Colonic mucosa (tissue), 4 donors: ENCODE measurements around the gene PHIP. TPM values are rescaled to one million over a fixed set of nuclear protein-coding genes. Genes with fewer than 3 reads are reported as not detected.

Experiments
- DNase-seq: peaks from one replicate; pipeline ENCODE4 v3.0.0-alpha.2; 2020
- H3K27ac ChIP-seq: fragments of 200-600 bp; one replicate; pipeline ENCODE4 v1.8.0; 2021
- H3K27me3 ChIP-seq: fragments of 200-600 bp; one replicate; pipeline ENCODE4 v1.8.0; 2021
- H3K36me3 ChIP-seq: fragments of 200-600 bp; one replicate; pipeline ENCODE4 v1.8.0; 2021
- H3K4me1 ChIP-seq: fragments of 200-600 bp; one replicate; pipeline ENCODE4 v1.8.0; 2021; ENCODE audit warnings: mild to moderate bottlenecking
- H3K4me3 ChIP-seq: fragments of 200-600 bp; one replicate; pipeline ENCODE4 v1.8.0; 2021
- H3K9ac ChIP-seq, 2 donors: one replicate each; pipeline ENCODE4 v1.7.0; 2013; ENCODE audit warnings: control low read depth in 2 of 2, low read depth in 2 of 2, low read length in 2 of 2
- H3K9me3 ChIP-seq: fragments of 200-600 bp; one replicate; pipeline ENCODE4 v1.8.0; 2021
- CTCF ChIP-seq: fragments of 200-600 bp; IDR thresholded peaks from one replicate; pipeline ENCODE4 v1.8.0; 2022; ENCODE audit warnings: antibody characterized with exemption, mild to moderate bottlenecking
- intact Hi-C: fragments of 100-400 bp; cut with DNase I; formaldehyde crosslinking; loops from one replicate; pipeline ENCODE4 v1.14.1; 2022
- total RNA-seq, 2 donors: library from RNA; stranded (reverse); fragmentation: NEBNext Ultra II Directional in 1 of 2; extraction: Animal tissue kit (Norgen Biotek cat#: 25700) in 1 of 2; gene quantifications; one replicate each; pipeline ENCODE4 v1.2.1, GENCODE V29; 2021
- donor health status: healthy.
- donor health status: DM: no; HTN: no; CAD: no.
- donor health status: DM: no; HTN: no; CAD: no.

The PHIP gene
- total RNA-seq, 2 donors from 2014 or later, result 19.3 to 20.5 TPM

GRCh38 chr6:79070206-79070825, 7.7 kb downstream of the PHIP start:
- H3K36me3 ChIP-seq, result no peaks in the 10 kb centered on the region
- H3K9ac ChIP-seq, result no peak overlapping the region
- intact Hi-C loops, result no loop called here
- peaks cover 4% of the 10 kb centered on the region for H3K4me1 ChIP-seq
- no peak for DNase-seq
- no peaks in the 10 kb centered on the region for H3K27me3 ChIP-seq
- H3K9me3 ChIP-seq, result no peaks in the 10 kb centered on the region
- H3K4me3 ChIP-seq, result no peak overlapping the region
- no peak overlapping the region for H3K27ac ChIP-seq
- no peak for TF ChIP-seq CTCF

- TF ChIP-seq CTCF, result no peak
- DNase-seq, result no peak
- H3K9me3 ChIP-seq, result no peaks in the 10 kb centered on the region
- no peaks in the 10 kb centered on the region for H3K4me1 ChIP-seq
- H3K27me3 ChIP-seq, result no peaks in the 10 kb centered on the region
- no peak overlapping the region for H3K9ac ChIP-seq
- no peak overlapping the region for H3K4me3 ChIP-seq
- intact Hi-C loops, result loop anchor here (10.0 kb wide), 1 partner anchor 102 kb away; no protein-coding TSS in a partner anchor
- H3K36me3 ChIP-seq, result no peaks in the 10 kb centered on the region
- no peak overlapping the region for H3K27ac ChIP-seq
These were observed 11.2 kb downstream of the PHIP start for GRCh38 chr6:79066828-79067227.

GRCh38 chr6:79066330-79066729, 11.7 kb downstream of the PHIP start:
- TF ChIP-seq CTCF, result no peak
- Histone ChIP-seq H3K27ac (no peak overlapping the region), H3K36me3 (no peaks in the 10 kb centered on the region), H3K9me3 (no peaks in the 10 kb centered on the region), H3K27me3 (no peaks in the 10 kb centered on the region), H3K9ac (no peak overlapping the region), H3K4me3 (no peak overlapping the region), H3K4me1 (no peaks in the 10 kb centered on the region)
- intact Hi-C loops, result loop anchor here (10.0 kb wide), 1 partner anchor 102 kb away; no protein-coding TSS in a partner anchor
- DNase-seq, result no peak

- Histone ChIP-seq H3K9me3 (no peaks in the 10 kb centered on the region), H3K9ac (no peak overlapping the region), H3K36me3 (peaks cover 3% of the 10 kb centered on the region), H3K27ac (no peak overlapping the region), H3K27me3 (no peaks in the 10 kb centered on the region), H3K4me1 (no peaks in the 10 kb centered on the region), H3K4me3 (no peak overlapping the region)
- intact Hi-C loops, result loop anchor here (10.0 kb wide), 1 partner anchor 100 kb away; no protein-coding TSS in a partner anchor
- no peak for TF ChIP-seq CTCF
- no peak for DNase-seq
These were observed 12.8 kb downstream of the PHIP start for GRCh38 chr6:79065232-79065631.

GRCh38 chr6:79064635-79065034, 13.4 kb downstream of the PHIP start:
- Histone ChIP-seq H3K36me3 (peaks cover 6% of the 10 kb centered on the region), H3K27me3 (no peaks in the 10 kb centered on the region), H3K4me3 (no peak overlapping the region), H3K27ac (no peak overlapping the region), H3K9me3 (no peaks in the 10 kb centered on the region), H3K9ac (no peak overlapping the region), H3K4me1 (no peaks in the 10 kb centered on the region)
- DNase-seq, result no peak
- intact Hi-C loops, result loop anchor here (10.0 kb wide), 1 partner anchor 100 kb away; no protein-coding TSS in a partner anchor
- no peak for TF ChIP-seq CTCF
